Lower leg skin (tissue), 4 donors: Measurements from ENCODE around the gene PLXNB3. TPM values are rescaled to one million over a fixed set of nuclear protein-coding genes. Genes with fewer than 3 reads are reported as not detected.

ENCODE experiments used
- DNase-seq, 2 donors: peaks; one replicate each; pipeline ENCODE4 v3.0.0-alpha.2; 2019; ENCODE audit warnings: low spot score in 2 of 2
- H3K4me3 ChIP-seq: fragments of 200-600 bp; sonication (generic); 2 replicates; pipeline ENCODE4 v1.5.1; 2017; ENCODE audit warnings: mild to moderate bottlenecking, low read depth; ENCODE audit not compliant: poor library complexity, severe bottlenecking
- CTCF ChIP-seq, 3 donors: fragments of 450-650 bp; IDR thresholded peaks; one replicate each; pipeline ENCODE4 v1.5.1; 2016; ENCODE audit warnings: antibody characterized with exemption in 3 of 3, mild to moderate bottlenecking in 3 of 3, moderate library complexity in 2 of 3
- POLR2A ChIP-seq, 2 donors: fragments of 450-650 bp; IDR thresholded peaks; one replicate each; pipeline ENCODE4 v1.6.1; 2016 to 2017; ENCODE audit warnings: antibody characterized with exemption in 2 of 2, mild to moderate bottlenecking in 1 of 2, moderate library complexity in 1 of 2
- WGBS, 2 donors: methylation state at CpG; one replicate each; pipeline ENCODE4 v1.1.5; 2018; 5-methylcytosine and 5-hydroxymethylcytosine counted together
- intact Hi-C: fragments of 100-400 bp; cut with DNase I; formaldehyde crosslinking; loops from one replicate; pipeline ENCODE4 v1.15.0; 2023; ENCODE audit warnings: low total_unique reads
- total RNA-seq, 4 donors: library from RNA; depleted of rRNA; stranded (reverse); fragments of >200 nt; gene quantifications; one replicate each; pipeline ENCODE4 v1.1.0, GENCODE V29; 2016

PLXNB3 gene
- total RNA-seq, 4 donors from 2014 or later: 10.9 to 21.9 (median 12.3) TPM

- 20 to 65% methylated on average over 3 to 10 of the region's 11 CpGs for WGBS, 2 donors
- TF ChIP-seq POLR2A (IDR thresholded peaks at IDR 0.05) (no peak), CTCF (IDR thresholded peaks at IDR 0.05) (no peak)
- no peak overlapping the region for H3K4me3 ChIP-seq
- no peak for DNase-seq
- intact Hi-C loops: no loop called here
These were observed 18.3 kb downstream of the PLXNB3 start for GRCh38 chrX:153782313-153782712.

- intact Hi-C loops: no loop called here
- WGBS, 2 donors: 96% methylated on average over 14 of the region's 14 CpGs; no CpG with 5 or more reads in 1 of the 2 donors
- no peak overlapping the region for H3K4me3 ChIP-seq
- no peak for DNase-seq
- TF ChIP-seq CTCF (IDR thresholded peaks at IDR 0.05): no peak
- TF ChIP-seq POLR2A (IDR thresholded peaks at IDR 0.05): no peak
These were observed 18.8 kb downstream of the PLXNB3 start for GRCh38 chrX:153782871-153783270.

- no peak overlapping the region for H3K4me3 ChIP-seq
- intact Hi-C loops: no loop called here
- WGBS, 2 donors: 79 to 81% methylated on average over 14 to 21 of the region's 24 CpGs
- DNase-seq: no peak
- TF ChIP-seq POLR2A (IDR thresholded peaks at IDR 0.05) (no peak), CTCF (IDR thresholded peaks at IDR 0.05) (no peak)
These were observed 19.4 kb downstream of the PLXNB3 start for GRCh38 chrX:153783378-153784013.

GRCh38 chrX:153784325-153784967 lies 20.4 kb downstream of the PLXNB3 start:
- DNase-seq: no peak
- intact Hi-C loops: no loop called here
- no peak overlapping the region for H3K4me3 ChIP-seq
- TF ChIP-seq CTCF (IDR thresholded peaks at IDR 0.05) (no peak), POLR2A (IDR thresholded peaks at IDR 0.05) (no peak)
- 88% methylated on average over 27 of the region's 27 CpGs; no CpG with 5 or more reads in 1 of the 2 donors for WGBS, 2 donors

- DNase-seq: no peak
These were observed 22.6 kb downstream of the PLXNB3 start for GRCh38 chrX:153786669-153787068.

More at GRCh38 chrX:153786669-153787068, 22.6 kb downstream of the PLXNB3 start:
- 76 to 85% methylated on average over 10 to 15 of the region's 15 CpGs for whole genome bisulfite sequencing, 2 donors
- TF ChIP-seq POLR2A (IDR thresholded peaks at IDR 0.05) (no peak), CTCF (IDR thresholded peaks at IDR 0.05) (no peak)
- no peak overlapping the region for H3K4me3 ChIP-seq
- intact Hi-C loops: no loop called here
